ENCODE results near the gene USP44.
"Not testable (repeated sequence)": the region's sequence is repeated elsewhere in the genome, so short reads cannot be mapped to it uniquely, and the experiment has no call there.

Gene USP44

GRCh38 chr12:95511977-95512376, 39.3 kb downstream of the USP44 start:
- DNase-seq: no peak

- DNase-seq: no peak
These were observed 42.0 kb downstream of the USP44 start for GRCh38 chr12:95509300-95509699.

DNA sequence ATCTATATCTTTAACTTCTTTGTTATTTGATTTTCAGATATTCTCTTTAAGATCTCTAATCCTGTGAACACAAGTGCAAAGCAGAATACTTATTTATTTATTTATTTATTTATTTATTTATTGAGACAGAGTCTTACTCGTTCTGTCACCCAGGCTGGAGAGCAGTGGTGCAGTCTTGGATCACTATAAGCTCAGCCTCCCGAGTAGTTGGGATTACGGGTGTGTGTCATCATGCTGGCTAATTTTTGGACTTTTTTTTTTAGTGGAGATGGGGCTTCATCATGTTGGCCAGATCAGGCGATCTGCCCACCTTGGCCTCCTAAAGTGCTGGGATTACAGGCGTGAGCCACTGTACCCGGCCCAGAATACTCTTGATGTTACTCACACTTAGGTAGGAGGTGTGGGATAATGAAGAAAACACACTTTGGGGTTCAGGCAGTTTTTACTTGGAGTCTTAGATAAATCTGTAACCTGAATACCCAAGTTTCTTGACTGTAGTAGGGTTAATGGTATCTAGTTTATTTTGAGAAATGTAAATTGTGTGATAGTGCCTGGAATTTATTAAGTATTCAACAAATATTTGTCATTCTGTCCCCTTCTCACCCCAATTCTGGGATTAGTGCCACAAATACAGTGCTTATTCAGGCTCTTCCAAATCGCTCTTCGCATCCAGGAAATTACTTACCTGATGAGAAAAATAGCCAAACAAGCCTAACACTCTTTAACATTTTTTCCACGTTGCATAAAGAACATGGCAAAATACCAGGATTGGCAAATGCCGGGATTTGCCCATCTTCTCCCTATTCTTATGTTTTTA, 44.4 kb downstream of the USP44 start:
- no peak for DNase-seq

- no peak for DNase-seq
These were observed 46.2 kb downstream of the USP44 start for GRCh38 chr12:95505039-95505438.

DNA sequence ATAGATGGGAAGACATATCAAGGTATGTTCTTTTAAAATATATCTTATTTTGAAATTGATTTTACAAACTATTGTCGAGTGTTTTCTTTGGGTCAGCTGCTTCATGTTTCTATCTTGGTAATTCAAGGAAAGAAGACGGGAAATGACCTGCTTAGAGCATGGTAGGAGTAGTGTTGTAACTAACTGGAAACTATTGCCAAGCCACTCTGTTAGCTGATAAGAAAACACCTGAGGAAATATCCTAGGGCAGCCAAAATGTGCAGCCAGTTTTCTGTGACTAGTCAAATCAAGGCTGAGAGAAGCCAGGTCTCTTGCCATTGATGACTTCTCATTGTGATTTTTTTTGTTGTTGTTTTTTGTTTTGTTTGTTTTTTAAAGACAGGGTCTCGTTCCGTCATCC, 47.1 kb downstream of the USP44 start:
- DNase-seq: no peak

DNA sequence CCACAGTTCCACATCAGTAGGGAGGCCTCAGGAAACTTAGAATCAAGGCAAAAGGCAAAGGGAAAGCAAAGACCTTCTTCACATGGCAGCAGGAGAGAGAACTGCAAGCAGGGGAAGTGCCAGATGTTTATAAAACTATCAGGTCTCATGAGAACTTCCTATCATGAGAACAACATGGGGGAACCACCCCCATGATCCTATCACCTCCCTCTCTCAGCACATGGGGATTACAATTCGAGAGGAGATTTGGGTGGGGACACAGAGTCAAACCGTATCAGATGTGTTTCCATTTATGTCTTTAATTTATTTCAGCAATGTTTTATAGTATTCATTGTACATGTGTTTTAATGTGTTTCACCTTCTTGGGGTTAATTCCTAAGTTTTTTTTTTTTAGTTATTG, 51.5 kb downstream of the USP44 start:
- DNase-seq: no peak

DNA sequence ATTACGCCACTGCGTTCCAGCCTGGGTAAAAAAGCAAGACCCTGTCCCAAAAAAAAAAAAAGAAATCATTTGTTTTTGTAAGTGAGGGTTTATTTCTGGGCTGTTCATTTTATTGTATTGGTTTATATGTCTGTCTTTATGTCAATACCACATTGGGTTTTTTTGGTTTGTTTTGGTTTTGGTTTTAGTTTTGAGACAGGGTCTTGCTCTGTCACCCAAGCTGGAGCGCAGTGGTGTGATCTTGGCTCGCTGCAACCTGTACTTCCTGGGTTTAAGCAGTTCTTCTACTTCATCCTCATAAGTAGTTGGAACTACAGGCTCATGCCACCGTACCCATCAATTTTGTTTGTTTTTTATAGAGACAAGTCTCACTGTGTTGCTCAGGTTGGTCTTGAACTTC, 52.3 kb downstream of the USP44 start:
- no peak for DNase-seq

DNA sequence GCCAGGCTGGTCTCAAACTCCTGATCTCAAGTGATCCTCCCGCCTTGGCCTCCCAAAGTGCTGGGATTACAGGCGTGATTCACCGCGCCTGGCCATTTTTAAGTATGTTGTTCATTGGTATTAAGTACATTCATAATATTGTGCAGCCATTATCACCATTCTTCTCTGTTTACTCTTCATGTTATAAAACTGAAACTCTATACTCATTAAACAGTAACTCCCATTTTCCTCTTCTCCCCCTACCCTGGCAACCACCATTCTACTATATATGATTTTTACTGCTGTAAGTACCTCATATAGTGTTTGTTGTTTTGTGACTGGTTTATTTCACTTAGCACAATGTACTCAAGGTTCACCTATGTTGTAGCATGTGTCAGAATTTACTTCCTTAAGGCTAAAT, 54.2 kb downstream of the USP44 start:
- DNase-seq: no peak

GRCh38 chr12:95495433-95495832, 55.8 kb downstream of the USP44 start:
- no peak for DNase-seq

- DNase-seq: no peak
These were observed 56.4 kb downstream of the USP44 start for GRCh38 chr12:95494888-95495287.

- DNase-seq: no peak
These were observed 58.8 kb downstream of the USP44 start for GRCh38 chr12:95492462-95492861.

GRCh38 chr12:95487024-95487423, 64.3 kb downstream of the USP44 start:
- no peak for DNase-seq

GRCh38 chr12:95484524-95484923, 66.8 kb downstream of the USP44 start:
- no peak for DNase-seq

- not testable (repeated sequence) for DNase-seq
These were observed 68.7 kb downstream of the USP44 start for GRCh38 chr12:95482564-95482963.

DNA sequence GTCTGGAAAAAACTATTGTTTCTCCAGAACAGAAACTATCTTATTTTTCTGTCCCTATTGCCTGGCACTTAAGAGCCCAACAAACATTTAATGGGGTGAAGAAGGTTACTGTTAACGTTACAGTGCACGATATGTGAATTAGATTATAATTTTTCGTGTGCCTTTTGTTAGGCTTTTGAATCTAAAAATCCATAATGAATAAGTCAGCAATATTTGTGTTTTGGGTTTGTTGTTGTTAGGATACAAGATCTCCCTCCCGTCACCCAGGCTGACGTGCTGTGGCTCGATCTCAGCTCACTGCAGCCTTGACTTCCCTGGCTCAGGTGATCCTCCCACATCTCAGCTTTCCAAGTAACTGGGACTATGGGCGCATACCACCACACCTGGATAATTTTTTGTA, 69.4 kb downstream of the USP44 start:
- DNase-seq: no peak

- DNase-seq: no peak
These were observed 70.2 kb downstream of the USP44 start for GRCh38 chr12:95481072-95481471.

GRCh38 chr12:95480230-95480629, 71.0 kb downstream of the USP44 start:
- no peak for DNase-seq

GRCh38 chr12:95474660-95474958, 76.7 kb downstream of the USP44 start:
- peak in 2 of 56 donors; percentile 16 to 39 for DNase-seq

- peak; percentile 48 to 97 (median 93) for DNase-seq
These were observed 77.2 kb downstream of the USP44 start, which contains the start of gene METAP2 for GRCh38 chr12:95473884-95474659. Gene METAP2 (plus strand): TSS chr12:95474152. CDS start chr12:95474180, 28 bp downstream.

DNA sequence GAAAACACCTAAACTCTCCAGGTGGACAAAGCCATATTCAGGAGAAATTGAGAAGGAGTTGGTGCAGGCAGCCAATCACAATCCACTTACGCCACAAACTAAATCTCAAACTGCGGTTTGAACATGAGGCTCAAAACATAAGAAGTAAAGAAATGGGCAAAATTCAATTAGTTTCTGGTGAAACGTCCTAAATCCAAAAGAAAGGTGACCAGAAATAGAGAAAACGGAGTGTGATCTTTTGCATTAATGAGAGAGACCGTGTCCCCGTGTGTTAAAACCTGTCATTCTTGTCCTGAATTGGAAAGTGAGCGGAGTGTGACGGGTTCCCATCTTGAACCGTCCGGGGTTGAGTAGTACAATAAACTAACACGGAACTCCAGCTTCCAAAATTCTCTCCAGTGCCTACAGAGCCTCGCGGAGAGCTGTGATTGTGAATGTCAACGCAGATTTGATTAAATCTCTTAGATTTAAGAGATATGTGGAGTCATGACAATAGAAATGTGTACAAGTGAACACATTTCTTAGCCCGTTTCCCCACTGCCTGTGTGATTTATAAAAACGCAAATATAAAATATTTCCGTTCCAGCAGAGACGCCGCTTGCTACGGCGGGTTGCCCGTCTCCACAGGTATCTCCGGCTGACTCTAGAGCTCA, 77.9 kb downstream of the USP44 start:
- DNase-seq: peak in 22 of 56 donors; percentile 2 to 70 (median 30)

- DNase-seq: no peak
These were observed 81.0 kb downstream of the USP44 start for GRCh38 chr12:95470300-95470699.

Measured in amygdala (tissue), 56 donors.